Measurements from ENCODE around the gene ABCG1.
"Not testable (repeated sequence)": the region's sequence is repeated elsewhere in the genome, so short reads cannot be mapped to it uniquely, and the experiment has no call there.

ABCG1 gene

DNA sequence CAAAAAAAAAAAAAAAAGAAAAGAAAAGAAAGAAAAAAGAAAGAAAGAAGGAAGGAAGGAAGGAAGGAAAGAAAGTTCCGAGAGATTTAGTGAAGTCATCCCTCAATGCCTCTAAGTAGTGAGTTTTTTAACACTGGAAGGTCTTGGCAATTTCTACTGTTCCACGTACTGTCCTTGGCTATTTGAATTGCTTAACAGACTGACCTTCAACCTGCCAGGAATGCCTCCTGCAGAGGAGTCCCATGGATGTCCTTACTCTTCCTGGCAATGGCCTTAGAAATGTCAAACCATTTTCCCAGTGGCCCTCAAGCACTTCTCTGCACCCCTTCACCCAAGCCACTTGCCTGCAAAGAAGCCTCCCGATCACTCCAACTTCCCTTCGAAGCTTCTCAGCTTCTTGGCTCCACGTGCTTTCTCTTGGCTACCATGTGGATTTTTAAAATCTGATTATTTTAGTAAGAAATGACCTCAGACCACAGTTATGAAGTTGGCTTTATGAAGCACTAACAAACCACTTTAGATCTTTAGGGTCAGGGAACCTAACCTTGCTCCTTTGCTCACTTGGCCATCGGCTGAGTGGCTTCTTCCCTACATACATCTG, 43.7 kb upstream of the ABCG1 start:
- no peak for DNase-seq (ENCODE audit: low spot score)
- TF ChIP-seq, protein P1, sequence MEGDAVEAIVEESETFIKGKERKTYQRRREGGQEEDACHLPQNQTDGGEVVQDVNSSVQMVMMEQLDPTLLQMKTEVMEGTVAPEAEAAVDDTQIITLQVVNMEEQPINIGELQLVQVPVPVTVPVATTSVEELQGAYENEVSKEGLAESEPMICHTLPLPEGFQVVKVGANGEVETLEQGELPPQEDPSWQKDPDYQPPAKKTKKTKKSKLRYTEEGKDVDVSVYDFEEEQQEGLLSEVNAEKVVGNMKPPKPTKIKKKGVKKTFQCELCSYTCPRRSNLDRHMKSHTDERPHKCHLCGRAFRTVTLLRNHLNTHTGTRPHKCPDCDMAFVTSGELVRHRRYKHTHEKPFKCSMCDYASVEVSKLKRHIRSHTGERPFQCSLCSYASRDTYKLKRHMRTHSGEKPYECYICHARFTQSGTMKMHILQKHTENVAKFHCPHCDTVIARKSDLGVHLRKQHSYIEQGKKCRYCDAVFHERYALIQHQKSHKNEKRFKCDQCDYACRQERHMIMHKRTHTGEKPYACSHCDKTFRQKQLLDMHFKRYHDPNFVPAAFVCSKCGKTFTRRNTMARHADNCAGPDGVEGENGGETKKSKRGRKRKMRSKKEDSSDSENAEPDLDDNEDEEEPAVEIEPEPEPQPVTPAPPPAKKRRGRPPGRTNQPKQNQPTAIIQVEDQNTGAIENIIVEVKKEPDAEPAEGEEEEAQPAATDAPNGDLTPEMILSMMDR (IDR thresholded peaks at IDR 0.05; ENCODE audit: borderline replicate concordance, control extremely low read depth, extremely low read depth, insufficient read depth, missing control alignments): no peak
- in situ Hi-C loops (cut with MboI; ENCODE audit: low sequenced_read_pairs, unreplicated experiment): no loop called here

DNA sequence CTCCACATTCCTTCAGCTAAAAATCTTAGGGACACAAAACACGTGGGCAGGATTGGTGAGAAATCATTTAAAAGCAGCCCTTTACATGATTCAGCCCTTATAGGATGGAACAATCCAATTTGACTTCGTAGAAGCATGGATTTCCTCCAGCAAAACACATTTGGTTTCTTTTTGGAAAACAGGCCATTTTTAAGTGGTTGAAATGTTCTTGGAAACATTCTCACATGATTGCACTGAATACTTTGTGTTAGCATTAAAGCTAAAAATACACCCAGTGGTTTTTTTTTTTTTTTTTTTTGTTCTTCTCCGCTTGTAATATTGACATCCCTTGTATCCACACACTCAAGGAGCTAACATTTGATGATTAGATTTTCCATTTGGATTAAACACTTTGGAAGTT, 42.1 kb upstream of the ABCG1 start:
- in situ Hi-C loops (cut with MboI; ENCODE audit: low sequenced_read_pairs, unreplicated experiment): no loop called here
- DNase-seq (ENCODE audit: low spot score): no peak
- TF ChIP-seq, protein P1 (IDR thresholded peaks at IDR 0.05; ENCODE audit: borderline replicate concordance, control extremely low read depth, extremely low read depth, insufficient read depth, missing control alignments): no peak

DNA sequence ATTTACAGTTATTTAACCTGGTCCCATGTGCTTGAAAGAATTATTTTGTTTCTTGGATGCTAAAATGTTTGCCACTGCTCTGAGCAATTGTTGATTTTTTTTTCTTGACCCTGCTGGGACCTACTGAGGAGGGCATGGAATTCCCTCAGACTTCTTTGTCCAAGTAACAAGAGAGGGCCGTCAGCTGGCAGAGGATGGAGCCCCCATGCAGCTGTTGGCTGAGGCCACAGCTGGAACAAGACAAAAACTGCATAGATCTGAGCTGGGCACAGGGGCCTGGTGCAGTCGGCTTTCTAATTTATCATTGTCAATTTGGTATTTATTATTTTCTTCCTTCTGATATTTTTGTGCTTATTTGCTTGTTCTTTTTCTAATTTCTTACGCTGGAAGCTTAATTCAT, 39.6 kb upstream of the ABCG1 start:
- in situ Hi-C loops (cut with MboI; ENCODE audit: low sequenced_read_pairs, unreplicated experiment): no loop called here

DNA sequence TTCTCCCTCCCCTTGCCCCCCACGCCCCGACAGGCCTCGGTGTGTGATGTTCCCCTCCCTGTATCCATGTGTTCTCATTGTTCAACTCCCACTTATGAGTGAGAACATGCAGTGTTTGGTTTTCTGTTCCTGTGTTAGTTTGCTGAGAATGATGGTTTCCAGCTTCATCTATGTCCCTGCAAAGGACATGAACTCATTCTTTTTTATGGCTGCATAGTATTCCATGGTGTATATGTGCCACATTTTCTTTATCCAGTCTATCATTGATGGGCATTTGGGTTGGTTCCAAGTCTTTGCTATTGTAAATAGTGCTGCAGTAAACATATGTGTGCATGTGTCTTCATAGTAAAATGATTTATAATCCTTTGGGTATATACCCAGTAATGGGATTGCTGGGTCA, 38.9 kb upstream of the ABCG1 start:
- in situ Hi-C loops (cut with MboI; ENCODE audit: low sequenced_read_pairs, unreplicated experiment); DNase-seq (ENCODE audit: low spot score): not testable (repeated sequence)

More for the DNA sequence above, 39.6 kb upstream of the ABCG1 start:
- TF ChIP-seq, protein P1 (IDR thresholded peaks at IDR 0.05; ENCODE audit: borderline replicate concordance, control extremely low read depth, extremely low read depth, insufficient read depth, missing control alignments): no peak
- DNase-seq (ENCODE audit: low spot score): no peak

DNA sequence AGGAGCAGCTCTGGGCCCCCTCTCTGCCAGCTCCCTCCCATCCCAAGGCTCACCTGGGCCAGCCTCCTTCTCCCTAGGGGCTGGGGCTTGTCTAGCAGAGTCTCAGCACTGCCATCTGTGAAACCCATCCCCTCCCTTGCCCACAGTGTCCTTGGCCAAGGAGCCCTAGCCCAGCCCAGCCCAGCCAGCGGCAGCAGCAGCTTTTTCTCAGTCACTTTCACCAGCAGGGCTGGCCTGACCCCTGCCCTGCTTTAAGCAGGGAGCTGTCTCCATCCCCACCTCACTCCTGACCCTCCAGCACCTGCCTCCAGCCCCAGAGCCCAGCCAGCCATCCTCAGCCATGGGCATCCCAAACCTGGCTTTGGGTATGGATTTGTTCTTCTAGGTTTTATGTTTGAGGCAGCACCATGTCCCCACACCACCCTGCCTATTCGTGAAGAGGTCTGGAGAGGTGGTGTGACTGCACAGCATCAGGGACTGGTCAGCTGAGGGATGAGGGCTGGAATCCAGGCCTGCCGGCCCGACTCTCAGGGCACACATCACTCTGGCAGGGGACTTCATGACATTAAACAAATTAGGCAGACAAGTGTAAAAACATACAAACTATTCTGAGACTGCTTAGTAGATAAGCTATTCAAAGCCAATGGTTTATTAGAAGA, 36.1 kb upstream of the ABCG1 start:
- TF ChIP-seq, protein P1 (IDR thresholded peaks at IDR 0.05; ENCODE audit: borderline replicate concordance, control extremely low read depth, extremely low read depth, insufficient read depth, missing control alignments): no peak
- in situ Hi-C loops (cut with MboI; ENCODE audit: low sequenced_read_pairs, unreplicated experiment): no loop called here
- no peak for DNase-seq (ENCODE audit: low spot score)

DNA sequence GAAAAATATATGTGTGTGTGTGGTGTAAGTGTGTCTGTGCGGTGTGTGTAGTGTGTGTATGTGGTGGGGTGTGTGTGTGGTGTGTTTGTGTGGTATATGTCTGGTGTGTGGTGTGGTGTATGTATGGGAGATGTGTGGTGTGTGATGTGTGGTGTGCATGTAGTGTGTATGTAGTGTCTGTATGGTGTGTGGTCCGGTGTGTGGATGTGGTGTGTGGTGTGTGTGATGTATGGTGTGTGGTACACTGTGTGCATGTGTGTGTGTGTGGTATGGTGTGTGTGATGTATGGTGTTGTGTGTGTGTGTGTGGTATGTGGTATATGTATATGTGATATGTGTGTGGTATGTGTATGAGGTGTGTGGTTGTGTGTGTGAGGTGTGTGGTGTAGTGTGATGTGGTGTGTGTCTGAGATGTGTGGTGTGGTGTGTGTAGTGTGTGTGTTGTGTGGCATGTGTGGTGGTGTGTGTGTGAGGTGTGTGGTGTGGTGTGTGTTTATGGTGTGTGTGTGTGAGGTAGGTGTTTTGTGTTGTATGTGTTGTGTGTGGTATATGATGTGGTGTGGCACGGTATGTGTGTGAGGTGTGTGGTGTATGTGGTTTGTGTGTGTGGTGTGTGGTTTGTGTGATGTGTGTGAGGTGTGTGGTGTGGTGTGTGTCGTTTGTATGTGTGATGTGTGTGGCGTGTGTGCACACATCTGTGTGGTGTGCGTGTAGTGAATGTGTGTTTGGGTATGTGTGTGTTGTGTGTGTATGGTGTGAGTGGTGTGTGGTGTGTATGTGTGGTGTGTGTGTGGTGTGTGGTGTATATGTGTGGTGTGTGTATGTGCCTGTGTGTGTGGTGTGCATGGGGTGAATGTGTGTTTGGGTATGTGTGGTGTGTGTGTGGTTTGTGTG, 35.3 kb upstream of the ABCG1 start:
- DNase-seq (ENCODE audit: low spot score): no peak
- TF ChIP-seq, protein P1 (IDR thresholded peaks at IDR 0.05; ENCODE audit: borderline replicate concordance, control extremely low read depth, extremely low read depth, insufficient read depth, missing control alignments): no peak
- in situ Hi-C loops (cut with MboI; ENCODE audit: low sequenced_read_pairs, unreplicated experiment): no loop called here

DNA sequence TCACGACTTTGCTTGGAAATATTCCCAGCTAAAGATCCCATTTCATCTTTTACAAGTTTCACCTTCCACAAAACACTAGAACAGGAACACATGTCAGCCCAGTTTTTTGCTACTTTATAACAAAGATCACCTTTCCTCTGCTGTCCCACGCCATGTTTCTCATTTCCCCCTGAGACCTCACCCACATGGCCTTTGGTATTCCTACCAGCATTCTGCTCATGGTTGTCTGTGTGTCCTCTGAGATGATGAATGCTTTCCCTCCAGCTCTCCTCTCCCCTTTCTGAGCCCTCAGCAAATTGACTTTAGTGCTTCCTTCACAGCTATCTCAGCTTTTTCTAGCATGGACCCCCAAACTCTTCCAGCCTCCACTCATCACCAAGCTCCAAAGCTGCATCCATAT, 32.3 kb upstream of the ABCG1 start:
- in situ Hi-C loops (cut with MboI; ENCODE audit: low sequenced_read_pairs, unreplicated experiment): no loop called here
- no peak for DNase-seq (ENCODE audit: low spot score)
- TF ChIP-seq, protein P1 (IDR thresholded peaks at IDR 0.05; ENCODE audit: borderline replicate concordance, control extremely low read depth, extremely low read depth, insufficient read depth, missing control alignments): no peak

All from GM13976 (cell line).